DND-41 (cell line): ENCODE data around the gene MARCKSL1.

ENCODE experiments used
- ATAC-seq: fragments of 200-7000 bp; cut with Tn5 transposase; 3 replicates; pipeline ENCODE4 v1.9.1; 2021; ENCODE audit warnings: low read depth; ENCODE audit not compliant: insufficient read depth
- DNase-seq: peaks from one replicate; pipeline ENCODE4 v3.0.0-alpha.2; 2020
- H2AFZ ChIP-seq: 2 replicates; pipeline ENCODE4 v1.6.0; 2012; ENCODE audit warnings: low read depth, low read length
- H3K27ac ChIP-seq: 2 replicates; pipeline ENCODE4 v1.5.1; 2012; ENCODE audit warnings: low read length, inconsistent platforms
- H3K27me3 ChIP-seq: fragments of 200-600 bp; sonication (generic); 2 replicates; pipeline ENCODE4 v1.6.0; 2012; ENCODE audit warnings: low read length, mild to moderate bottlenecking, inconsistent platforms; ENCODE audit not compliant: insufficient read depth, poor library complexity
- H3K36me3 ChIP-seq: 2 replicates; pipeline ENCODE4 v1.5.1; 2012; ENCODE audit warnings: low read length, inconsistent platforms; ENCODE audit not compliant: insufficient read depth
- H3K4me1 ChIP-seq: 2 replicates; pipeline ENCODE4 v1.5.1; 2012; ENCODE audit warnings: mild to moderate bottlenecking, low read length; ENCODE audit not compliant: insufficient read depth
- H3K4me2 ChIP-seq: 2 replicates; pipeline ENCODE4 v1.6.0; 2012; ENCODE audit warnings: mild to moderate bottlenecking, moderate library complexity, low read length, inconsistent platforms; ENCODE audit not compliant: insufficient read depth
- H3K4me3 ChIP-seq, 2 experiments: fragments of 200-600 bp in 1 of 2; shearing (Covaris generic) in 1 of 2; 2 replicates each; pipeline ENCODE4 v1.5.1; 2012 to 2016; ENCODE audit warnings: inconsistent platforms in 2 of 2, low read length in 2 of 2, mild to moderate bottlenecking in 2 of 2, low read depth in 1 of 2, moderate library complexity in 1 of 2
- H3K79me2 ChIP-seq: 2 replicates; pipeline ENCODE4 v1.6.0; 2012; ENCODE audit warnings: low read length, inconsistent platforms; ENCODE audit not compliant: insufficient read depth
- H3K9ac ChIP-seq: 2 replicates; pipeline ENCODE4 v1.6.0; 2012; ENCODE audit warnings: low read depth, mild to moderate bottlenecking, inconsistent platforms, low read length, moderate library complexity
- H3K9me3 ChIP-seq: 2 replicates; pipeline ENCODE4 v1.5.1; 2012; ENCODE audit warnings: low read length, moderate library complexity, mild to moderate bottlenecking, inconsistent platforms; ENCODE audit not compliant: insufficient read depth, severe bottlenecking
- H4K20me1 ChIP-seq: 2 replicates; pipeline ENCODE4 v1.6.0; 2012; ENCODE audit warnings: low read length; ENCODE audit not compliant: insufficient read depth
- EZH2 ChIP-seq: IDR thresholded peaks from 3 replicates; pipeline ENCODE4 v1.6.1; 2012; ENCODE audit warnings: borderline replicate concordance, low read depth, mild to moderate bottlenecking, moderate library complexity, low read length, inconsistent platforms; ENCODE audit not compliant: severe bottlenecking
- TF ChIP-seq, protein P1 (sequence below): IDR thresholded peaks from 2 replicates; pipeline ENCODE4 v1.5.1; 2012; ENCODE audit warnings: borderline replicate concordance, low read length, moderate library complexity, mild to moderate bottlenecking; ENCODE audit not compliant: poor library complexity, severe bottlenecking; ENCODE audit errors: extremely low read depth

Gene MARCKSL1

DNA sequence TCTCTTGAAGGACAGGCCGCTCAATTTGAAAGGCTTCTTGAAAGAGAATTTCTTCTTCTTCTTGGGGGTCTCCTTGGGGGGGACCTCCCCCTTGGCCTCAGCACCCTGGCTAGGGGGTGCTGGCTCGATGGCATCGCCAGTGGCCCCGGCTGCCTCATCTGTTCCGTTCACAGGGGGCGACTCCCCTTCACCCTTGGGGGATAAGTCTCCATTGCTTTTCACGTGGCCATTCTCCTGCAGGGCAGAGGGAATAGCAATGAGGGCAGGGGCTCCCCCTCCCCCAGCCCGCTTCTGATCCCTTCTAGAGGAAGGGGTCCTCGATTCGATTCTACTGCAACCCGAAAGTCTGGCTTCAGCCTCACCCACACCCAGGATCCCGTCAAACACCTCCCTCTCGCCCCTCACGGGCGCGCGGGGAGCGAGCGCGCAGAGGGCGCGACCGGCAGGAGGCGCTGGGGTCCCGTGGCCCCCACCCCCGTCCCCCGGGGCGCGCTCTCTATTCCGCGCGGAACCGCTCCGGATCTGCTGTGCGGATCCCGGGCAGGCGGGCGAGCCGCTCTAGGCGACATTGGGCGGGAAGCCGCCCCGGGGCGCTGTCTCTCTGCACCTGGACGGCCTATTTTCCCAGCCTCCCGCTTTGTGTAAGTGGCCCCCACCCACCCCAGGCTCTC, 1.0 kb downstream of the MARCKSL1 start:
- peaks cover 51% of the 10 kb centered on the region for H3K36me3 ChIP-seq

DNA sequence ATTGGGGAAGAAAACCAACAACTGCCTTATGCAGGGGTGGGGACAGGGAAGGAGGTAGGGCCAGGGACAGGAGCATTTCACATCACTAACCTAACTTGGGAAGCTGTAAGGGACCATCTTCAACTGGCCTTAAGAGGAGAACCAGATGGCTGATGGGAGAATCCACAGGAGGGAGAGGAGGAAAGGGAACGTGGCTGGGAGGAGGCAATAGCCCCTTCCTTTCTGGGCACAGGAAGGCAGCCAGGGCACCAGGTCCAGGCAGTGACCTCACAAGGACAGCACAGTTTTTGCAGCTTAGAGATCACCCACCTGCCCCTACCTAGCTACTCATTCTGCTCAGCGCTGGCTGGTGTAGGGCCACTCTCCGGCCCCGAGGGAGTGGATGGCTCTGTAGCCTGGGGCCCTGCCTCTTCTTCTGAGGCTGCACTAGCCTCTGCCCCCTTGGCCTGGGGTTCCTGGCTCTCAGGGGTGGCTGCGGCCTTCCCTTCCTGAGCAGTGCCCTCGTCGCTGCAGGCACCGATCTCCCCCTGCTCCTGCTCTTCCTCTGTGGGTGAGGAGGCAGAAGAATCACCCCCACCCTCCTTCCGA, 1.7 kb downstream of the MARCKSL1 start:
- DNase-seq (peak; percentile 44), ATAC-seq (peak; percentile 6; the same call in 1 of the 3 replicates)
- Histone ChIP-seq H3K79me2 (peaks cover 46% of the 10 kb centered on the region), H4K20me1 (peaks cover 64% of the 10 kb centered on the region), H3K9me3 (no peaks in the 10 kb centered on the region), H3K27ac (peak overlapping the region; percentile 81), H3K4me1 (peaks cover 39% of the 10 kb centered on the region), H3K27me3 (no peaks in the 10 kb centered on the region), H2AFZ (no peak overlapping the region), H3K9ac (peak overlapping the region; percentile 83), H3K4me3 (peak overlapping the region; percentile 75 to 88), H3K36me3 (peaks cover 57% of the 10 kb centered on the region), H3K4me2 (peak overlapping the region; percentile 94)
- TF ChIP-seq EZH2, result no peak
- TF ChIP-seq, protein P1, sequence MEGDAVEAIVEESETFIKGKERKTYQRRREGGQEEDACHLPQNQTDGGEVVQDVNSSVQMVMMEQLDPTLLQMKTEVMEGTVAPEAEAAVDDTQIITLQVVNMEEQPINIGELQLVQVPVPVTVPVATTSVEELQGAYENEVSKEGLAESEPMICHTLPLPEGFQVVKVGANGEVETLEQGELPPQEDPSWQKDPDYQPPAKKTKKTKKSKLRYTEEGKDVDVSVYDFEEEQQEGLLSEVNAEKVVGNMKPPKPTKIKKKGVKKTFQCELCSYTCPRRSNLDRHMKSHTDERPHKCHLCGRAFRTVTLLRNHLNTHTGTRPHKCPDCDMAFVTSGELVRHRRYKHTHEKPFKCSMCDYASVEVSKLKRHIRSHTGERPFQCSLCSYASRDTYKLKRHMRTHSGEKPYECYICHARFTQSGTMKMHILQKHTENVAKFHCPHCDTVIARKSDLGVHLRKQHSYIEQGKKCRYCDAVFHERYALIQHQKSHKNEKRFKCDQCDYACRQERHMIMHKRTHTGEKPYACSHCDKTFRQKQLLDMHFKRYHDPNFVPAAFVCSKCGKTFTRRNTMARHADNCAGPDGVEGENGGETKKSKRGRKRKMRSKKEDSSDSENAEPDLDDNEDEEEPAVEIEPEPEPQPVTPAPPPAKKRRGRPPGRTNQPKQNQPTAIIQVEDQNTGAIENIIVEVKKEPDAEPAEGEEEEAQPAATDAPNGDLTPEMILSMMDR, result no peak

More for the DNA sequence above, 1.0 kb downstream of the MARCKSL1 start:
- ATAC-seq (peak; percentile 61), DNase-seq (peak; percentile 76)
- Histone ChIP-seq H3K9ac (peak overlapping the region; percentile 83), H3K27ac (peak overlapping the region; percentile 81), H3K4me1 (peaks cover 39% of the 10 kb centered on the region), H3K79me2 (peaks cover 46% of the 10 kb centered on the region), H3K27me3 (no peaks in the 10 kb centered on the region), H3K4me3 (peak overlapping the region; percentile 75 to 88), H3K9me3 (no peaks in the 10 kb centered on the region), H2AFZ (peak overlapping the region; percentile 34; the same call in 1 of the 2 replicates), H4K20me1 (peaks cover 57% of the 10 kb centered on the region), H3K4me2 (peak overlapping the region; percentile 94)
- TF ChIP-seq, protein P1, result peak; percentile 87
- no peak for TF ChIP-seq EZH2

DNA sequence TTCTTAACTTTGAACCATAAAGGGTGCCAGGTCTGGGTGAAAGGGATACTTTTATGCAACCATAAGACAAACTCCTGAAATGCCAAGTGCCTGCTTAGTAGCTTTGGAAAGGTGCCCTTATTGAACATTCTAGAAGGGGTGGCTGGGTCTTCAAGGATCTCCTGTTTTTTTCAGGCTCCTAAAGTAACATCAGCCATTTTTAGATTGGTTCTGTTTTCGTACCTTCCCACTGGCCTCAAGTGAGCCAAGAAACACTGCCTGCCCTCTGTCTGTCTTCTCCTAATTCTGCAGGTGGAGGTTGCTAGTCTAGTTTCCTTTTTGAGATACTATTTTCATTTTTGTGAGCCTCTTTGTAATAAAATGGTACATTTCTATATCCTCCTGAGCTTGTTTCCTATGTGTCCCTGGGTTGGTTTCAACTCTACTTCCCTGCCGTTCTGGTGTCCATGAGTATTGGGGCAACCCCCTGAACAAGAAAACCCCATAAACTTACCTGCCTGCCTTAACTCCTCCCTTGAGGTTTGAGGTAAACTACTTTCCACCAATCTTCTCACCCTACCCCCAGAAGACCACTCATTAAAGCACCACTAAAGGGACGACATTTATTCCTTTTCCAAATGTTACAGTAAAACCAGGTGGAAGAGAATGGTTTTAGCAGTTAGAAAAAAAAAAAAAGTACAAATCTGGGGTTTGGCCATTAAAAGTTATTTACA, 2.6 kb downstream of the MARCKSL1 start:
- peak overlapping the region; percentile 31 for H3K27ac ChIP-seq
- H3K4me2 ChIP-seq, result peak overlapping the region; percentile 94

More for the DNA sequence above, 2.6 kb downstream of the MARCKSL1 start:
- Histone ChIP-seq H3K36me3 (peaks cover 67% of the 10 kb centered on the region), H4K20me1 (peaks cover 67% of the 10 kb centered on the region), H3K4me1 (peaks cover 39% of the 10 kb centered on the region), H3K9ac (peak overlapping the region; percentile 83), H3K4me3 (peak overlapping the region in 1 of 2 experiments; percentile 88; a peak in 1 of 4 replicates), H2AFZ (no peak overlapping the region), H3K27me3 (no peaks in the 10 kb centered on the region), H3K9me3 (no peaks in the 10 kb centered on the region), H3K79me2 (peaks cover 46% of the 10 kb centered on the region)
- no peak for DNase-seq
- TF ChIP-seq, protein P1, result no peak
- TF ChIP-seq EZH2, result no peak
- no peak for ATAC-seq
